AG10803 (cell line): Measurements from ENCODE around the gene FIGNL2.
A peak's percentile ranks its signal among the peaks of the same experiment; 100 is the strongest.

Experiments
- DNase-seq: peaks from one replicate; pipeline ENCODE4 v3.0.0; 2010; ENCODE audit warnings: low read depth
- H3K4me3 ChIP-seq: 2 replicates; pipeline ENCODE4 v1.5.1; 2011; ENCODE audit warnings: mild to moderate bottlenecking, low read length, control low read depth
- CTCF ChIP-seq: conservative IDR thresholded peaks from 2 replicates; pipeline ENCODE4 v1.5.1; 2011; ENCODE audit warnings: mild to moderate bottlenecking, low read length, control low read depth, inconsistent platforms

Gene FIGNL2

GRCh38 chr12:51777973-51778372, 70.5 kb downstream of the FIGNL2 start:
- no peak overlapping the region for H3K4me3 ChIP-seq
- TF ChIP-seq CTCF: no peak
- DNase-seq: no peak

DNA sequence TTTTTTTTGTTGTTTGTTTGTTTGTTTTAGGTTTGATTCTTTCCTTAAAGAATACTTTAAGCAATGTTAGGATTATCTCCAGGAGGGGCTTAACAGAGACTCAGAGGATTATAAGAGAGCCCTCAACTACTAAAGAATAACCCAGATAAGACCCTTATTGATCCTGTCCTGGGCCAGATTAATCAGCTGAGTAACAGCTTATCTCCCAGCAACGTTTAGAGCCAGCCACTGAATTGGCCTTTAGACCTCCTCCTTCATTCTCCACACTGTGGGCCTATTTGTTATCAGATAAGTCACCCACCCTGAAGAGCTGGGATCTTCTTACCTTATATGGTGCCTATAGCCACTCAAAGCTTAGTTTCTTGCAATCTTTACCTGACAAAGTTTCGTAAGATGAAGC, 71.1 kb downstream of the FIGNL2 start:
- no peak for DNase-seq
- no peak overlapping the region for H3K4me3 ChIP-seq
- no peak for TF ChIP-seq CTCF

GRCh38 chr12:51774933-51775332, 73.6 kb downstream of the FIGNL2 start:
- TF ChIP-seq CTCF: no peak
- no peak overlapping the region for H3K4me3 ChIP-seq
- no peak for DNase-seq

GRCh38 chr12:51773145-51773869, 75.2 kb downstream of the FIGNL2 start:
- DNase-seq: peak; percentile 93
- TF ChIP-seq CTCF: no peak
- no peak overlapping the region for H3K4me3 ChIP-seq

GRCh38 chr12:51771008-51771407, 77.5 kb downstream of the FIGNL2 start:
- peak; percentile 43 for DNase-seq
- TF ChIP-seq CTCF: no peak
- H3K4me3 ChIP-seq: no peak overlapping the region
